Measurements from ENCODE around the gene ARHGEF18.

ARHGEF18 gene

DNA sequence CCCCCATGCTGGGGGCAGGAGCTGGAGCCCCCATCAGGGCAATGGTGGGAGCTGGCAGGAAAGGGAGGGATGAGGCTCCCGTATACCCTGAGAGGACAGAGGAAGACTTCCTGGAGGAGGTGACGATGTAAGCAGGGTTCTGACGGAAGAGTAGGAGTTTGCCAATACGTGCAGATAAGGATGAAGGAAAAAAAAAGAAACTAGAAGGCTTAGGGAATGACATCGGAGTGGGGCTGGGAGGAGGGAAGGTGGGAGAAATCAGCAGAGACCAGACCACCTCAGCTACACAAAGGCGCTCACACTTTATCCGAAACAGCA lies 32.3 kb downstream of the ARHGEF18 start:
- no peak for DNase-seq (ENCODE audit: extremely low read depth in 1 of 2, low read depth in 1 of 2)

DNA sequence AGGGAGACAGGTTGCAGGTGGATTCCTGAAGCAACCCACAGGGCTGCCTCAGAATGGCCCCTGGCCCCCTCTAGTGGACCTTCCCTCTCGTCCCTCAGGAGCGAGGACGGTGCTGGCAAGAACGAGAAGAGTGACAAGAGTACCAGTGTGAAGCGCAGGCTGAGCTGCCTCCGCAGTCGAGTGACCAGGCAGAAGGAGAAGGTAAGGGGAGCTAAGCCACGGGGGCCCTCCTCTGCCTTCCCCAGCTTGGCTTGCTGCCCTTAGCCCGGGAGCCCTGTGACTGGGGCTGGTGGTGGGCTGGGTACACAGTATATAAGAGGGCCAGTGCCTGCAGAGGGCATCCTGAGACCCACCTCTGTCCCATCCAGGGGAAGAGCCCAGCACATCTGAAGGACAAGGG lies 34.0 kb downstream of the ARHGEF18 start:
- DNase-seq (ENCODE audit: extremely low read depth in 1 of 2, low read depth in 1 of 2), result no peak

DNA sequence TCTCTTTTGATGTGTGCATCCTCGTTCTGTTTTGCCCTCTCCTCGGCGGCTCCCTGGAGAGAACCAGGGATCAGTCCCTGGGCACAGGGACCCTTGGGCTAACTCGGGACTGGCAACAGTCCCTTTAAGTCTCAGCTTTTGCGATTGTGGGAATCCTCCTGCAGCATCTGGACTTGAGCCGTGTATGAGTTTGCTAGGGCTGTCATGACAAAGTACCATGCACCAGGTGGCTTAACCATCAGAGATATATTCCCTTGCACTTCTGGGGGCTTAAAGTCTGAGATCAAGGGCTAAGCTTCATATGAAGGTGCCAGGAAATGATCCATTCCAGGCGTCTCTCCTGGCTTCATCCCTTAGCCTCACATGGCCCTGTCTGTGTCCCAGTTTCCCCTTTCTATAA lies 34.5 kb downstream of the ARHGEF18 start:
- no peak for DNase-seq (ENCODE audit: extremely low read depth in 1 of 2, low read depth in 1 of 2)

DNA sequence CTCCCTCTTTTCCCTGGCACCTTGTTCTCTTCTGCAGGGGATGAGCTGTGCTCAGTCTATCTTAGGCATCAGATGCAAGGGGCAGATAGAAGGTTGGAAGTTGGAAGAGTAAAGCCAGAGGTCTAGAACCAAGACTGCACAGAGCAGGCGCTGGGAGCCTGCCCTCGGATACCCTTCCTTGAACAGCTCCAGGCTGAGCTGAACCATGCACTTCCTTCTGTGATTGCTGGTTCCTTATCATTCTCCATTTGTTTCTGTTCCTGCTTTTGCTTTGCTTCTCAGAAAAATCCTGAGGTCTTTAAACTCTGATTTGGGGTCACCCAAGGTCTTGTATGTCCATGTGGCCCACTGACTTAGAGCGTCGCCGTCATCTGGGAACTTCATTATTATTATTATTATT lies 36.3 kb downstream of the ARHGEF18 start:
- no peak for DNase-seq (ENCODE audit: extremely low read depth in 1 of 2, low read depth in 1 of 2)

DNA sequence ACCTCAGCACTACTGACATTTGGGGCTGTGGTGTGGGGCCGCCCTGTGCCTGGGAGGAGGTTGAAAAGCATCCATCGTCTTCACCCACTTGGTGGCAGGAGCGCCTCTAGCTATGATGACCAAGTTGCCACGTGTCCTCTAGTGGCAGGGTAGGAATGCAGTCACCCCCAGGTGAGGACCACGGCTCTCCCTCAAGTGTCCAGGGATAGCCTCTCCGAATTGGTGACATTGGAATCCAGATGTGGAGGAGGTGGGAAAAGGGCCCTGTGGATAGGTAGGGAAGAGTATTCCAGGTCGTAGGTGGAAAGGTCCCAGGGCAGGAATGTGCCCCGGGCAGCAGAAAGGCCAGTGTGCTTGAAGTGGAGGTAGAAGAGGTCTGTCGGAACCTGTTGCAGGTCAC lies 37.6 kb downstream of the ARHGEF18 start:
- no peak for DNase-seq (ENCODE audit: extremely low read depth in 1 of 2, low read depth in 1 of 2)

DNA sequence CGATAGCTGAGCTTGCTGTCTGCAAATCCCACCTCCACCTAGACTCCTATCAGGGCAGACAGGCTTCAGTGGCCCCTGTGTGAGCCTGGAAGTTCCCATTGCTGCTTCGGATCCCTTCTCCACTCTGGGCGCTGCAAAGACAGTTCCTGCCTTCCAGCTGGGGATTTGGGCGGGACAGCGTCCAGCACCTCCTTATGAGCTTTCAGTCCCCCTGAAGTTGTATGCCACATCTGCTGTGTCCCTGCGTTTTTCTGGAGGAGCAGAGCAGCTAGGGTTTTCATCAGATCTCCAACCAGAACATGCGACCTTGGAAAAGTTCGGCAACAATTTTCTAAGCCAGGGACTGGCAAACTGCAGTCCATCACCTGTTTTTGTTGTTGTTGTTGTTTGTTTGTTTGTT lies 38.0 kb downstream of the ARHGEF18 start:
- DNase-seq (ENCODE audit: extremely low read depth in 1 of 2, low read depth in 1 of 2), result no peak

DNA sequence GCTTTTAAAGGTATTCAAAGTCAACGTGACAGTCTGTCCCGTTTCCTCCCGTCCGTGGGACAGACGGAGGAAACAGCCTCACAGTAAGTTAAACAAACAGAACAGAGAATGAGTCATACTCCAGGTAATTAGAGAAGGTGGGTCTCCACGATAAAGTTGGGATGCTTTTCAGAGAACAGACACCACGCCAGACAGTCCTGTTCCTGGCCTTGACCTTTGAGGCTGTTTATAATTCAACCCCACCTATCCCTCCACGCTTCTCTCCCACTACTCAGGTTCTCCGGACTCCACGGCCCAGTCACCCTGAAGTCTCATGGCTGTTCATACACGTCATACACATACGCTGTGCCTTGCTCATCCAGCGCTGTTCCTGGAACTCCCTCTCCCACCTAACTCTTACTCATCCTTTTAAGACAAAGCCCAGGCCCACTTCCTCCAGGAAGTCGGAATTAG lies 42.5 kb downstream of the ARHGEF18 start:
- no peak for DNase-seq (ENCODE audit: extremely low read depth in 1 of 2, low read depth in 1 of 2)

DNA sequence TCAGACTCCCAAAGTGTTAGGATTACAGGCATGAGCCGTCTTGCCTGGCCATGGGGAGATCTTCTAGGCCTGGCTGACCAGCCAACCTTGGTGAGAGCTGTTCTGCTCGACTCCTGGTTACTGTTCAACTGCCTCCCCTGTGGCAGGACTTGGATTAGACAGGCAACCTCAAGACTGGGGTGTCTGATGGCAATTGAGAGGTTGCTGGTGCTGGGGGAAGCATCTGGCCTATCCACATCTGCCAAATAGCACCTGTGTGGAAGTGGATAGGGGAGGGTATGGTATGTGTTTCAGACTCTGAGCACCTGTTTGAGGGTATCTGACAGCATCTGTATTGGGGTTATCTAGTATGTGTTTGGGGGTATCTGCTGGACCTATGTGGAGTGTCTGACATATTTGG lies 44.7 kb downstream of the ARHGEF18 start:
- no peak for DNase-seq (ENCODE audit: extremely low read depth in 1 of 2, low read depth in 1 of 2)

DNA sequence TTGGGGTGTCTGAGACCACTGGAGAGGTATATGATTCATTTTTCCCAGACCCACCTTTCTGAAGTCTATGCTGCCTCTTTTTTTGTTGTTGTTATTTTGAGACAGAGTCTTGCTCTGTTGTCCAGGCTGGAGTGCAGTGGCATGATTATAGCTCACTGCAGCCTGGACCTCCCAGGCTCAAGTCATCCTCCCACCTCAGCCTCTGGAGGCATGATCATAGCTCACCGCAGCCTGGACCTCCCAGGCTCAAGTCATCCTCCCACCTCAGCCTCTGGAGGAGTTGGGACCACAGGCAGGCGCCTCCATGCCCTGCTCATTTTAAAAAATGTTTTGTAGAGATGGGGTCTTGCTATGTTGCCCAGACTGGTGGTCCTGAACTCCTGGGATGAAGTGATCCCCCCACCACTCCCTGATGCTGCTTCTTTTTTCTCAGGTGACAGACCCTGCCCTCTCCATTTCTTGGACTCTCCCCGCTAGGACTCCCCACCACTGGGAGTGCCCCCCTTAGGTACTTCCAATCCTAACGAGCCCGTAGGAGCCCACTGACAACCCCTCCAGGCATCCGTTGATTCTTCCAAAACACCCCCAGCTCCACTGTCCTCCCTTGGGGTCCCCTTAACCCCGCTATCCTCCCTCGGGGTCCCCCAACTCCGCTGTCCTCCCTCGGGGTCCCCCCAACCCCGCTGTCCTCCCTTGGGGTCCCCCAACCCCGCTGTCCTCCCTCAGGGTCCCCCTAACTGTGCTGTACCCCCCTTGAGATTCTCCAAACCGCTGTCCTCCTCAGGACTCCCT lies 45.4 kb downstream of the ARHGEF18 start:
- DNase-seq (ENCODE audit: extremely low read depth in 1 of 2, low read depth in 1 of 2), result no peak

DNA sequence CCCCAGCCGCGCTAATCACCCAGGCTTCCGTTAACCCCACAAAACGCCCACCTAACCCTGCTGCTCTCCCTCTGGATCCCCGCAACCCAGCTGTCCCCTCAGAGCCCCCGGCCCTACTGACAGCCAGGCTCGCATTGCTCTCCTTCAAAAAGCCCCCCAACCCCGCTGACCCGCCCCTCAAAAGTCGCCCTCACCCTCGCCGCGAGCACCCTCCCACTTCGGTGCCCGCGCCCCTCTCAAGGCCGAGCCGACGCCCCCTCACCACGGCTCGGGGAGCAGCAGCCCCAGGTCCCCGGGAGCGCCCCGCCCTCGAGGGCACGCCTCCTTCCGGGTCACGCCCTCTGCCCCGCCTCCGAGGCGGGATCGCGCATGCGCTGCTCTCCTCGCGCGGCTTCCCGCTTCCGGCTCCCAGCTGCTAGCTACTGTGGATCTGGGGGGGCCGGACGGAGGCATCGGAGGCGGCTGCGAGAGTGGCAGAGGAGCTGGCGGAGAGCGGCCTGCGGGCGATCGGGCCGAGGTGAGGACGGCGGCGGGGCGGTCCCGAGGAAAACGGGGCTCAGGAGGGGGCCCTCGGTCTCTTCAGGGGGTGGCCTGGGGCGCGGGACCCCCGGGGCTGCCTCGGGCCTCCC lies 46.1 kb downstream of the ARHGEF18 start:
- DNase-seq (ENCODE audit: extremely low read depth in 1 of 2, low read depth in 1 of 2), result peak; percentile 73 to 84

DNA sequence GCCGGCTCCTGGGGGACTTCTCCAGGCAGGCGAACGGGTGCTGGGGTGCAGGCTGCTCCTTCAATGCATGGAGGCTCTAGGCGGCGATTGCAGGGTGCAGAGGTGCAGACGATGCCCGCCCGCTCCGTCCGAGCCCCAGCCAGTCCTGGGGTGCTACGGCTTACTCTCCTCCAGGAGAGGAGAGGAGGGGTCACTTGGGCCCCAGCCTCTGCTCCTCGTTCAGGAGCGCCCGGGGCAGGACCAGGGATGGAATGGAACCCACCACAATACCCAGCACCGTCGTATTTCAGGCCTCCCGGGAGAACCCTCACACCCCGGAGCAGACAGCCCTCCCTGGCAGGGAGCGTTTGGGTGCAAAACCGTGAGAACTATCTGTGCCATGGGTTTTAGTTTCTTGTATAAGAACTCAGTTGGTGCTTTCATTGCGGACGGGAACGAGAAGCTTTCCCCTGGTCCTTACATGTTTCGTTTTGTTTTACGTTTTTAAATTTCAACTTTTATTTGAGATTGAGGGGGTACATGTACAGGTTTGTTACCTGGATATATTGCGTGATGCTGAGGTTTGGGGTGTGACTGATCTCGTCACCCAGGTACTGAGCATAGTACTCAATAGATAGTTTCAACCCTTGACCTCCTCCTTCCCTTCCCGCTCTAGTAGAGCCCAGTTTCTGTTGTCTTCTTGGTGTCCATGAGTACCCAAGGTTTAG lies 46.8 kb downstream of the ARHGEF18 start:
- DNase-seq (ENCODE audit: extremely low read depth in 1 of 2, low read depth in 1 of 2), result no peak

DNA sequence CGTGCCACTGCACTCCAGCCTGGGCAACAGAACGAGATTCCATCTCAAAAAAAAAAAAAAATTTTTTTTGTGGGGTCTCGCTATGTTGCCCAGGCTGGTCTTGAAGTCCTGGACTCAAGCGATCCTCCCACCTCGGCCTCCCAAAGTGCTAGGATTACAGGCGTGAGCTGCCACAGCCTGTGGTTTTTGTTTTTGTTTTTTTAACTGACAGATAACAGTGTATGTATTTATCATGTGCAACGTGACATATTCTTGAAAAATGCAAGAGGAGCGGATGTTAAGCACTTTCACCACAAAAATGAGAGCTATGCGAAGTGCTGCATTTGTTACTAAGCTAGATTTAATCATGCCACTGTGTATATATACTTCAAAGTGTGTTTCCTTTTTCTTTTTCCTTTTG lies 49.0 kb downstream of the ARHGEF18 start:
- DNase-seq (ENCODE audit: extremely low read depth in 1 of 2, low read depth in 1 of 2), result no peak
